OCI-LY7 (cell line): Measurements from ENCODE around the gene GOLM1. TPM values are rescaled to one million over a fixed set of nuclear protein-coding genes. Genes with fewer than 3 reads are reported as not detected.

Experiments used
- BruUV-seq: library from RNA; stranded (reverse); fragments of 400-500 nt; replicated peaks from 2 replicates; lab custom pipeline; 2021; lab: Mats Ljungman, UMichigan
- CTCF ChIA-PET: fragments of 300-600 bp; sonication (Branson Sonifier 250); formaldehyde crosslinking; loops from one replicate; lab custom pipeline; 2022; ENCODE audit warnings: antibody characterized with exemption; ENCODE audit not compliant: unreplicated experiment; lab: Charles Lee
- POLR2A ChIA-PET: fragments of 300-600 bp; sonication (Branson Sonifier 250); formaldehyde crosslinking; loops from one replicate; lab custom pipeline; 2022; ENCODE audit warnings: antibody characterized with exemption; lab: Charles Lee
- DNase-seq: peaks from one replicate; pipeline ENCODE4 v3.0.0-alpha.2; 2015; ENCODE audit warnings: low spot score
- H2AFZ ChIP-seq: fragments of 200-600 bp; sonication (generic), shearing (Covaris generic); 2 replicates; pipeline ENCODE4 v1.6.1; 2014; ENCODE audit warnings: mild to moderate bottlenecking, antibody characterized with exemption, low read length, moderate library complexity
- H3K27ac ChIP-seq: fragments of 200-600 bp; sonication (generic); 2 replicates; pipeline ENCODE4 v1.5.1; 2014; ENCODE audit warnings: mixed run types, low read depth, mild to moderate bottlenecking, moderate library complexity, low read length, inconsistent platforms; ENCODE audit not compliant: poor library complexity, severe bottlenecking
- H3K36me3 ChIP-seq: fragments of 200-600 bp; sonication (generic); 2 replicates; pipeline ENCODE4 v1.6.1; 2014; ENCODE audit warnings: mild to moderate bottlenecking, antibody characterized with exemption, low read length, moderate library complexity, mixed read lengths; ENCODE audit not compliant: insufficient read depth
- H3K4me1 ChIP-seq: fragments of 200-600 bp; sonication (generic); 2 replicates; pipeline ENCODE4 v1.5.1; 2014; ENCODE audit warnings: mild to moderate bottlenecking, low read length; ENCODE audit not compliant: insufficient read depth, poor library complexity, severe bottlenecking
- H3K4me2 ChIP-seq: fragments of 200-600 bp; sonication (generic); 2 replicates; pipeline ENCODE4 v1.6.1; 2014; ENCODE audit warnings: mild to moderate bottlenecking, low read length
- H3K4me3 ChIP-seq: fragments of 200-600 bp; sonication (generic); 2 replicates; pipeline ENCODE4 v1.5.1; 2014; ENCODE audit warnings: mild to moderate bottlenecking, low read depth, low read length; ENCODE audit not compliant: poor library complexity, severe bottlenecking
- H3K79me2 ChIP-seq: fragments of 200-600 bp; sonication (generic); 2 replicates; pipeline ENCODE4 v1.6.1; 2016; ENCODE audit warnings: low read depth, mild to moderate bottlenecking, low read length, moderate library complexity, mixed read lengths; ENCODE audit not compliant: insufficient read depth
- H3K9me2 ChIP-seq: fragments of 200-600 bp; sonication (generic); 2 replicates; pipeline ENCODE4 v1.6.1; 2016; ENCODE audit warnings: mild to moderate bottlenecking, low read length, mixed read lengths; ENCODE audit not compliant: insufficient read depth
- H3K9me3 ChIP-seq: fragments of 200-600 bp; sonication (generic); 2 replicates; pipeline ENCODE4 v1.6.1; 2014; ENCODE audit warnings: mild to moderate bottlenecking, mixed run types, low read length, mixed read lengths
- H4K20me1 ChIP-seq: fragments of 200-600 bp; sonication (generic); 2 replicates; pipeline ENCODE4 v1.6.1; 2014; ENCODE audit warnings: mild to moderate bottlenecking, antibody characterized with exemption, low read length, moderate library complexity, mixed read lengths; ENCODE audit not compliant: insufficient read depth
- EZH2phosphoT487 ChIP-seq: fragments of 200-600 bp; sonication (generic); IDR thresholded peaks from 2 replicates; pipeline ENCODE4 v1.6.1; 2018; ENCODE audit warnings: low read depth, borderline replicate concordance, mild to moderate bottlenecking, mixed run types, antibody characterized with exemption, low read length, moderate library complexity, mixed read lengths
- intact Hi-C: fragments of 100-400 bp; cut with micrococcal nuclease; formaldehyde crosslinking; loops from one replicate; pipeline ENCODE4 v1.10.0; 2022; ENCODE audit not compliant: unreplicated experiment
- total RNA-seq, 2 experiments: library from RNA; depleted of rRNA in 1 of 2; stranded (reverse); fragments of >200 nt in 1 of 2; shearing (Covaris generic) in 1 of 2; gene quantifications; 2 replicates each; pipeline ENCODE4 v1.2.3, GENCODE V29; 2014 to 2022
- TF ChIP-seq, protein P1 (sequence below): fragments of 200-600 bp; sonication (generic); conservative IDR thresholded peaks from 2 replicates; pipeline ENCODE4 v1.5.1; 2014; ENCODE audit warnings: mild to moderate bottlenecking, antibody characterized with exemption, low read length, moderate library complexity, mixed read lengths

The GOLM1 gene
- total RNA-seq, 2 experiments from 2014 or later = 0.16 TPM; not detected in 1

DNA sequence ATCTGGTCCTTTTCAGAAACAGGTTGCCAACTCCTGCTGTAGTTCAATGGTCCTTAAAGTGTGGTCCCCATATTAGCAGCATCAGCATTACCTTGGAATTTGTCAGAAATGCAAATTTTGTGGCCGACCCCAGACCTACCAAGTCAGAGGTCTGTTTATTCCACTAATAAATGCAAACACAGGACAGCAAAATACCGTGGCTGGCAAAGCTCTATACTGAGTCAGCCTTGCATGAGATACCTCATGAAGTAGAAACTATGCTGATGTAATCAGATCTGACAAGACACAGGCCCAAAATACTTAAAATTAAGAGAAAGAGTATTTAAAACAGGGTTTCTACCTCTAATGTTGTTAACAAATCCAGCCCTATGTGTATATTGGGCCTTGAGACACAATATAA lies 3.0 kb downstream of the GOLM1 start:
- no peaks in the 10 kb centered on the region for H3K4me1 ChIP-seq
- no peak for DNase-seq
- no peaks in the 10 kb centered on the region for H3K79me2 ChIP-seq
- no peak overlapping the region for H3K4me2 ChIP-seq
- no peak overlapping the region for H3K4me3 ChIP-seq
- no peaks in the 10 kb centered on the region for H3K36me3 ChIP-seq
- POLR2A ChIA-PET = no interaction called here
- intact Hi-C loops = no loop called here
- no peak for TF ChIP-seq EZH2phosphoT487
- TF ChIP-seq, protein P1, sequence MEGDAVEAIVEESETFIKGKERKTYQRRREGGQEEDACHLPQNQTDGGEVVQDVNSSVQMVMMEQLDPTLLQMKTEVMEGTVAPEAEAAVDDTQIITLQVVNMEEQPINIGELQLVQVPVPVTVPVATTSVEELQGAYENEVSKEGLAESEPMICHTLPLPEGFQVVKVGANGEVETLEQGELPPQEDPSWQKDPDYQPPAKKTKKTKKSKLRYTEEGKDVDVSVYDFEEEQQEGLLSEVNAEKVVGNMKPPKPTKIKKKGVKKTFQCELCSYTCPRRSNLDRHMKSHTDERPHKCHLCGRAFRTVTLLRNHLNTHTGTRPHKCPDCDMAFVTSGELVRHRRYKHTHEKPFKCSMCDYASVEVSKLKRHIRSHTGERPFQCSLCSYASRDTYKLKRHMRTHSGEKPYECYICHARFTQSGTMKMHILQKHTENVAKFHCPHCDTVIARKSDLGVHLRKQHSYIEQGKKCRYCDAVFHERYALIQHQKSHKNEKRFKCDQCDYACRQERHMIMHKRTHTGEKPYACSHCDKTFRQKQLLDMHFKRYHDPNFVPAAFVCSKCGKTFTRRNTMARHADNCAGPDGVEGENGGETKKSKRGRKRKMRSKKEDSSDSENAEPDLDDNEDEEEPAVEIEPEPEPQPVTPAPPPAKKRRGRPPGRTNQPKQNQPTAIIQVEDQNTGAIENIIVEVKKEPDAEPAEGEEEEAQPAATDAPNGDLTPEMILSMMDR = no peak
- H3K9me2 ChIP-seq = no peaks in the 10 kb centered on the region
- CTCF ChIA-PET = no interaction called here
- no peaks in the 10 kb centered on the region for H4K20me1 ChIP-seq
- no peak overlapping the region for H2AFZ ChIP-seq
- no peak overlapping the region for H3K27ac ChIP-seq
- BruUV-seq = no TSS peak
- H3K9me3 ChIP-seq = no peaks in the 10 kb centered on the region

DNA sequence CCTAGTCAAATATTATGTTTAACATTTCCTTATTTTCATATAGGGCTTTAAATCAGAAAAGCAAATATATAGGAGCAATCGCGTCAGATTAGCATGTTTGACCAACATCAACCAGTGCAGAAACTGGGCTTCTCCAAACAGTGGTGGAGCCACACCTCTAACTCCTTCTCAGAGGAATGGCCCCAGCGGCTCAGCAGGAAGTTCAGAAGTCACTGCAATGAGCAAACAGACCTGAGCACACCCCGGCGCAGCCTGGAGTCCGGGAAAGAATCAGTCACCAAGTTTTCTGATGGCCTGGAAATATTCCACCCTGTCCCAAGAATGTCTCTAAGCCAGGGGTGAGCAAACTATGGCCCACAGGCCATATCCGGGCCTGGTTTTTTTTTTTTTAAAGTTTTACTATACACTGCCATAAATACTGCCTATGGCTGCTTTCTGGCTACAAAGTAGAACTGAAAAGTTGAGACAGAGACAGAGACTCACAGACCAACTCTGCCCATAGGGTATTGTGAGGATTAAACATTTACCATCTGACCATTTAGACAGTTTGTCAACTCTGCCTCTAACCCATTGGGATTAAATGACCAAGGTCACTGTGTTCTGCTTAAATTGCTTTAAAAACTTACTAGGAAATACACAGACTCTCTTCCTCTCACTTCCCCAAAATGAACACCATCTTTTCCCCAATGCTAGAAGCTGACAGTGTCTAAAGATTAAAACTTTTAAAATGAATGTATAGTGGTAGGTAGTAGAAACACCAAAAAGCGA lies 5.4 kb downstream of the GOLM1 start:
- intact Hi-C loops = no loop called here
- CTCF ChIA-PET = no interaction called here
- Histone ChIP-seq H3K27ac (no peak overlapping the region), H3K79me2 (no peaks in the 10 kb centered on the region), H3K4me2 (no peak overlapping the region), H4K20me1 (no peaks in the 10 kb centered on the region), H3K9me3 (no peaks in the 10 kb centered on the region), H3K36me3 (no peaks in the 10 kb centered on the region), H3K4me1 (no peaks in the 10 kb centered on the region), H2AFZ (no peak overlapping the region), H3K4me3 (no peak overlapping the region), H3K9me2 (no peaks in the 10 kb centered on the region)
- DNase-seq = no peak
- TF ChIP-seq, protein P1 = no peak
- TF ChIP-seq EZH2phosphoT487 = no peak
- POLR2A ChIA-PET = no interaction called here
- no TSS peak for BruUV-seq

DNA sequence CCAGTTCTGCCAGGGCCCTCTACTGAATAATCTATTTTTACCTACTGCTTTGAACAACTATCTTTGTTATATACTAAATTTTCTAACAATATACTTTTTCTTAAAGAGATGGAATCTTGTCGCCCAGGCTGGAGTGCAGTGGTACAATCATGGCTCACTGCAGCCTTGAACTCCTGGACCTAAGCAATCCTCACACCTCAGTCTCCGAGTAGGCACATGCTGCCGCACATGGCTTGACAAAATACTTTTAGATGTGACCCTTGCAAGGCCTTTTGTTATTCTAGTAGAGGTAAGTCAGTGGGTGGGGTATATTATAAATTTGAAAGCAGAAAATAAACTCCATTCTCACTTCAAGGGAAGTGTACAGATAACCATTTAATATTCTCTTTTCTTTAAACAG lies 7.9 kb downstream of the GOLM1 start:
- Histone ChIP-seq H3K4me1 (no peaks in the 10 kb centered on the region), H4K20me1 (no peaks in the 10 kb centered on the region), H2AFZ (no peak overlapping the region), H3K9me2 (no peaks in the 10 kb centered on the region), H3K9me3 (no peaks in the 10 kb centered on the region), H3K4me3 (no peak overlapping the region), H3K4me2 (no peak overlapping the region), H3K36me3 (no peaks in the 10 kb centered on the region), H3K79me2 (no peaks in the 10 kb centered on the region), H3K27ac (no peak overlapping the region)
- no peak for DNase-seq
- TF ChIP-seq, protein P1 = no peak
- no peak for TF ChIP-seq EZH2phosphoT487
- ChIA-PET POLR2A (interaction anchor here (1.0 kb wide), 1 partner anchor 17 kb away, joined by 4 read pairs; no protein-coding TSS in a partner anchor), CTCF (no interaction called here)
- BruUV-seq = no TSS peak
- intact Hi-C loops = no loop called here
